Osteoblast (primary cell): ENCODE measurements around the gene LPAR1. TPM values are rescaled to one million over a fixed set of nuclear protein-coding genes. Genes with fewer than 3 reads are reported as not detected.

ENCODE experiments used
- DNase-seq: peaks from one replicate; pipeline ENCODE4 v3.0.0; 2011; ENCODE audit warnings: low spot score, mixed read lengths; ENCODE audit not compliant: insufficient read length; ENCODE audit errors: missing footprints
- H2AFZ ChIP-seq: 2 replicates; pipeline ENCODE4 v1.6.0; 2011; ENCODE audit warnings: mild to moderate bottlenecking, low read length
- H3K27ac ChIP-seq: 2 replicates; pipeline ENCODE4 v1.5.1; 2011; ENCODE audit warnings: mild to moderate bottlenecking, low read depth, low read length, moderate library complexity
- H3K27me3 ChIP-seq: 2 replicates; pipeline ENCODE4 v1.6.0; 2012; ENCODE audit warnings: mild to moderate bottlenecking, control low read depth, inconsistent platforms, low read length, moderate library complexity; ENCODE audit not compliant: insufficient read depth
- H3K36me3 ChIP-seq: 2 replicates; pipeline ENCODE4 v1.5.1; 2011; ENCODE audit warnings: mild to moderate bottlenecking, low read length, control low read depth, moderate library complexity; ENCODE audit not compliant: insufficient read depth
- H3K4me1 ChIP-seq: 2 replicates; pipeline ENCODE4 v1.5.1; 2011; ENCODE audit warnings: mild to moderate bottlenecking, low read length, control low read depth, moderate library complexity; ENCODE audit not compliant: insufficient read depth
- H3K4me2 ChIP-seq: 2 replicates; pipeline ENCODE4 v1.6.0; 2011; ENCODE audit warnings: mild to moderate bottlenecking, low read length; ENCODE audit not compliant: insufficient read depth
- H3K4me3 ChIP-seq: fragments of 200-600 bp; sonication (generic); 3 replicates; pipeline ENCODE4 v1.5.1; 2012; ENCODE audit warnings: mild to moderate bottlenecking, low read length, inconsistent platforms; ENCODE audit not compliant: insufficient read depth
- H3K79me2 ChIP-seq: 2 replicates; pipeline ENCODE4 v1.6.0; 2012; ENCODE audit warnings: mild to moderate bottlenecking, low read length, control low read depth, inconsistent platforms; ENCODE audit not compliant: insufficient read depth
- H3K9me3 ChIP-seq: 2 replicates; pipeline ENCODE4 v1.5.1; 2011; ENCODE audit warnings: low read depth, low read length, control low read depth
- H4K20me1 ChIP-seq: 2 replicates; pipeline ENCODE4 v1.6.0; 2012; ENCODE audit warnings: mild to moderate bottlenecking, low read length, control low read depth; ENCODE audit not compliant: insufficient read depth
- total RNA-seq: library from RNA; depleted of rRNA; stranded (reverse); fragments of >200 nt; gene quantifications from 2 replicates; pipeline ENCODE4 v1.2.3, GENCODE V29; 2012
- TF ChIP-seq, protein P1 (sequence below): IDR thresholded peaks from 2 replicates; pipeline ENCODE4 v1.5.1; 2011; ENCODE audit warnings: mild to moderate bottlenecking, low read depth, low read length, moderate library complexity; ENCODE audit errors: extremely low read depth

Gene LPAR1
- total RNA-seq, 1 donor: 151 TPM

DNA sequence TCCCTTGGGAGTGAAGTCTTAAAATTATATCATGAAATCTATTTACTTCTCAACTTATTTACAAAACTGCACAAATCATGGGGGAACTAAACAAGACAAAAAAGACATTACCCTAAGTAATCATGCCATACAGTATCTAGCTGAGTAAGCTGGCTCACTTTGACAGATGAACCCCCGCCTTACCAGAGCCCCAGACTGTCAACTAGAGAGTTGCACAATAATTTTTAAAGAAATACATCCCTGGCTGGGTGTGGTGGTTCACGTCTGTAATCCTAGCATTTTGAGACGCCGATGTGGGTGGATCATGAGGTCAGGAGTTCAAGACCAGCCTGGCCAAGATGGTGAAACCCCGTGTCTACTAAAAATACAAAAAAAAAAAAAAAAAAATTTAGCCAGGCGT is 62.3 kb downstream of the LPAR1 start:
- DNase-seq: no peak
- Histone ChIP-seq H3K27ac (no peak overlapping the region), H4K20me1 (peaks cover 25% of the 10 kb centered on the region), H3K36me3 (peaks cover 22% of the 10 kb centered on the region), H3K9me3 (no peaks in the 10 kb centered on the region), H3K4me1 (peaks cover 36% of the 10 kb centered on the region), H2AFZ (no peak overlapping the region), H3K4me2 (no peak overlapping the region), H3K4me3 (no peak overlapping the region), H3K27me3 (no peaks in the 10 kb centered on the region), H3K79me2 (peaks cover 93% of the 10 kb centered on the region)
- TF ChIP-seq, protein P1, sequence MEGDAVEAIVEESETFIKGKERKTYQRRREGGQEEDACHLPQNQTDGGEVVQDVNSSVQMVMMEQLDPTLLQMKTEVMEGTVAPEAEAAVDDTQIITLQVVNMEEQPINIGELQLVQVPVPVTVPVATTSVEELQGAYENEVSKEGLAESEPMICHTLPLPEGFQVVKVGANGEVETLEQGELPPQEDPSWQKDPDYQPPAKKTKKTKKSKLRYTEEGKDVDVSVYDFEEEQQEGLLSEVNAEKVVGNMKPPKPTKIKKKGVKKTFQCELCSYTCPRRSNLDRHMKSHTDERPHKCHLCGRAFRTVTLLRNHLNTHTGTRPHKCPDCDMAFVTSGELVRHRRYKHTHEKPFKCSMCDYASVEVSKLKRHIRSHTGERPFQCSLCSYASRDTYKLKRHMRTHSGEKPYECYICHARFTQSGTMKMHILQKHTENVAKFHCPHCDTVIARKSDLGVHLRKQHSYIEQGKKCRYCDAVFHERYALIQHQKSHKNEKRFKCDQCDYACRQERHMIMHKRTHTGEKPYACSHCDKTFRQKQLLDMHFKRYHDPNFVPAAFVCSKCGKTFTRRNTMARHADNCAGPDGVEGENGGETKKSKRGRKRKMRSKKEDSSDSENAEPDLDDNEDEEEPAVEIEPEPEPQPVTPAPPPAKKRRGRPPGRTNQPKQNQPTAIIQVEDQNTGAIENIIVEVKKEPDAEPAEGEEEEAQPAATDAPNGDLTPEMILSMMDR: no peak

DNA sequence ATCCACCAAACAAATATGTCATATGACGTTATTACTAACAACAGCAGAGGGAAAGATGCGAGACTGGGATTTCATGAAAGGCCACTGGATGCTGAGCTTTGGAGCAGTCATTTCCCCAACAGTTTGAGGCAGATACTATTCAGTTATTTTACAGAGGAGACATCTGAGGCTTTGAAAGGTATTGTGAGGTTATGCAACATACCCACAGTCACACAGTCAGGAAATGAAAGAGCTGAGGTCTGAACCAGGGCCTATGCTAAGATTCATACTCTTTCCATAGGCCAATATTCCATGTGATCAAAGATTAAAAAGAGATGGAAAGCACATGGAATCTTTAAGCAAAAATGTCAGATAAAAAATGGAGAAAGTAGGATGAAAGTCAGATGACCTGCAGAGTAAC is 63.0 kb downstream of the LPAR1 start:
- Histone ChIP-seq H3K4me1 (peaks cover 37% of the 10 kb centered on the region), H3K9me3 (no peaks in the 10 kb centered on the region), H2AFZ (no peak overlapping the region), H3K79me2 (peaks cover 91% of the 10 kb centered on the region), H3K27ac (no peak overlapping the region), H3K27me3 (no peaks in the 10 kb centered on the region), H3K36me3 (peaks cover 25% of the 10 kb centered on the region), H3K4me3 (no peak overlapping the region), H4K20me1 (peaks cover 25% of the 10 kb centered on the region), H3K4me2 (peak overlapping the region; percentile 16)
- no peak for DNase-seq
- TF ChIP-seq, protein P1: no peak

DNA sequence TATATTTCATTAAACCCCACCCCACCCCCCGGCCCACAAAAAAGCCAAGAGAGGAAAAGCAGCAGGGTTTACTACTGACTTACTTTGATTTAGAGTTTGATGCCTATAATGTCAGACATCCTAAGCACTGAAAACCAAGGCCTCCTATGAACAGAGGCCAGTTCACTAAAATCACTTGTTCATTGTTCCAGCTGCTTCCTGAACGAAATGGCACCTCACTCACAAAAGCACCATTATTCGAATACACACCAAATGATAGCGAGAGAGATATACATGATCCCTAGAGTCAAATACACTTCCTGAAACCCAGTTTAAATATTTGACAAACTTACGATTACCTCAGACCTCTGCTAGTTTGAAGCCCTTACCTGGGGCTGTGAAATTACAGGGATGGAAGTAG is 66.6 kb downstream of the LPAR1 start:
- Histone ChIP-seq H2AFZ (no peak overlapping the region), H3K27ac (no peak overlapping the region), H4K20me1 (peaks cover 13% of the 10 kb centered on the region), H3K27me3 (no peaks in the 10 kb centered on the region), H3K4me2 (no peak overlapping the region), H3K79me2 (peaks cover 89% of the 10 kb centered on the region), H3K4me3 (no peak overlapping the region), H3K4me1 (peaks cover 29% of the 10 kb centered on the region), H3K36me3 (peaks cover 40% of the 10 kb centered on the region), H3K9me3 (no peaks in the 10 kb centered on the region)
- no peak for DNase-seq
- TF ChIP-seq, protein P1: no peak

DNA sequence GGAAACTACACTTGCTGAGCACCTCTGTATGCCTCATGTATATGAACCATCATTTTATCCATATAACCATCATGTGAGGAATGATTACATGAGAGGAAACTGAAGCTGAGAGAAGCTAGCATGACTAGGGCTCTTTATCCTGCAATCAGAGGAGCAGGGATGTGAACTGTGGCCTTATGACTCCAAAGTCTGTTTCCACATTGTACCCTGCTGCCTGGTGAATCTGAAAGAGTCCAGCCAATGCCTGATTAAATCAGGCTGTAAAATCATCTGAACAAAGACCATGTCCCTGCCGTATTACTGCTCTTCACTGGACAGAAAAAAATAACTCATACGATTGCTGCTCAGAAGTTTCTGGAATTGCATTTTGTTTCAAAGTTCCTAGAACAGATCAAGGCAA is 67.0 kb downstream of the LPAR1 start:
- Histone ChIP-seq H3K27me3 (no peaks in the 10 kb centered on the region), H3K4me1 (peaks cover 25% of the 10 kb centered on the region), H3K4me2 (no peak overlapping the region), H3K36me3 (peaks cover 44% of the 10 kb centered on the region), H4K20me1 (peaks cover 9% of the 10 kb centered on the region), H3K27ac (no peak overlapping the region), H3K79me2 (peaks cover 87% of the 10 kb centered on the region), H2AFZ (no peak overlapping the region), H3K9me3 (no peaks in the 10 kb centered on the region), H3K4me3 (no peak overlapping the region)
- no peak for DNase-seq
- TF ChIP-seq, protein P1: no peak
